Mucosa of rectum (tissue), 2 donors: ENCODE results near the gene JPH3.

Experiments
- H3K27ac ChIP-seq, 2 donors: one replicate each; pipeline ENCODE4 v1.7.0; 2013; ENCODE audit warnings: inconsistent platforms in 2 of 2, low read depth in 2 of 2, low read length in 2 of 2
- H3K27me3 ChIP-seq, 2 donors: one replicate each; pipeline ENCODE4 v1.7.0; 2013; ENCODE audit warnings: low read length in 2 of 2; ENCODE audit not compliant: control insufficient read depth in 2 of 2, insufficient read depth in 2 of 2
- H3K36me3 ChIP-seq, 2 donors: one replicate each; pipeline ENCODE4 v1.7.0; 2013; ENCODE audit warnings: low read length in 2 of 2; ENCODE audit not compliant: control insufficient read depth in 2 of 2, insufficient read depth in 2 of 2
- H3K4me1 ChIP-seq, 2 donors: one replicate each; pipeline ENCODE4 v1.7.0; 2013; ENCODE audit warnings: low read length in 2 of 2, mild to moderate bottlenecking in 1 of 2; ENCODE audit not compliant: control insufficient read depth in 2 of 2, insufficient read depth in 2 of 2
- H3K4me3 ChIP-seq, 2 donors: one replicate each; pipeline ENCODE4 v1.7.0; 2013; ENCODE audit warnings: low read length in 2 of 2
- H3K9ac ChIP-seq, 2 donors: one replicate each; pipeline ENCODE4 v1.7.0; 2013; ENCODE audit warnings: low read length in 2 of 2, low read depth in 1 of 2, mild to moderate bottlenecking in 1 of 2
- H3K9me3 ChIP-seq, 2 donors: one replicate each; pipeline ENCODE4 v1.7.0; 2013; ENCODE audit warnings: low read length in 2 of 2; ENCODE audit not compliant: control insufficient read depth in 2 of 2
- donor health status: healthy.
- donor health status: Normal muscosa, but diverticular disease.

Gene JPH3

DNA sequence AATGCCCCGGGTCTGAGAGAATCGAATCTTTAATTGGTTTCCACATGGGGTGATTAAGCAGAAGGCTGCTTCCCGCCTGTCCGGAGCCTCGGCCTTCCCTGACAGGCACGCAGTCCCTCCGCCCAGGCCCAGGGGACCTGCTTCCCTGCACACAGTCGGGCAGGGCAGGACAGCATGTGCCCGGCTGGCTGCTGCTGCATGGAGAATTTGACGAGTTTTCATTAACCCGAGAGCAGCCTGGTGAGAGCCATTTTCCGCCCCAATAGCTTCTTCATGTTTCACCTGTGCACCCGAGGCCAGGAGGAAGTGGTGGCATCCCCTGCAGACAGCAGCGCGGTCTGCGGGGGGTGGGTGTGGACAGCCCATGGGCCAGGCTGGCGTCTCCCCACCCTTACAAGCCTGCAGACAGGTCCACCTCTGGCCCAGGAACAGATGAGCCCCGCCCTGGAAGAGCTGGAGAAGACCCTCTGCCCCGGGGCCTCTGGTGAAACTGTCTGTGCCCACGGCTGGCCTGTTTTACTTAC, 96.4 kb downstream of the JPH3 start:
- Histone ChIP-seq H3K27me3 (no peaks in the 10 kb centered on the region), H3K9ac (no peak overlapping the region), H3K4me3 (no peak overlapping the region), H3K27ac (no peak overlapping the region), H3K4me1 (no peaks in the 10 kb centered on the region), H3K36me3 (peaks cover 3 to 11% of the 10 kb centered on the region in 2 donors), H3K9me3 (no peaks in the 10 kb centered on the region)

DNA sequence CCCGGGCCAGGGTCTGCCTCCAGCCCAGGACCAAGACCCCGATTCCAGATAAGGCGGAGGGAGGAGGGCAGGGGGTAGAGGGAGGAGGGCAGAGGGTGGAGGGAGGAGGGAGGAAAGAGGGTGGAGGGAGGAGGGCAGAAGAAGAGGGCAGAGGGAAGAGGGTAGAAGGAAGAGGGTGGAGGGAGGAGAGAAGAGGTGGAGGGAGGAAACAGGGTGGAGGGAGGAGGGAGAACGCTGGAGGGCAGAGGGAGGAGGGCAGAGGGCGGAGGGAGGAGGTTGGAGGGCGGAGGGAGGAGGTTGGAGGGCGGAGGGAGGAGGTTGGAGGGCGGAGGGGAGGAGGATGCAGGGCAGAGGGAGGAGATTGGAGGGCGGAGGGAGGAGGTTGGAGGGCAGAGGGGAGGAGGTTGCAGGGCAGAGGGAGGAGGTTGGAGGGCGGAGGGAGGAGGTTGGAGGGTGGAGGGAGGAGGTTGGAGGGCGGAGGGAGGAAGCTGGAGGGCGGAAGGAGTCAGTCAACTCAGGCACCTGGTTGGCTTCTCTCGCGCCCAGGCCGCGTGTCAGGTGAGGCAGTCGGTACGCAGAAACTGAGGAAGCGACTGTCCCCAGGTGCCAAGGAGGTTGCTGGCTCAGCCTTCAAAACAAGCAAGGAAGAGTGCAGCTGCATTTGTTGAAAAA, 98.2 kb downstream of the JPH3 start:
- Histone ChIP-seq H3K9me3 (no peaks in the 10 kb centered on the region), H3K27me3 (no peaks in the 10 kb centered on the region), H3K9ac (no peak overlapping the region), H3K4me1 (no peaks in the 10 kb centered on the region), H3K4me3 (no peak overlapping the region), H3K36me3 (peaks cover 4 to 11% of the 10 kb centered on the region in 2 donors), H3K27ac (no peak overlapping the region)

- peaks cover 4 to 11% of the 10 kb centered on the region in 2 donors for H3K36me3 ChIP-seq
- H3K4me3 ChIP-seq, result no peak overlapping the region
- H3K27ac ChIP-seq, result no peak overlapping the region
- no peak overlapping the region for H3K9ac ChIP-seq
- H3K9me3 ChIP-seq, result no peaks in the 10 kb centered on the region
- no peaks in the 10 kb centered on the region for H3K4me1 ChIP-seq
- H3K27me3 ChIP-seq, result no peaks in the 10 kb centered on the region
These were observed 98.8 kb downstream of the JPH3 start for GRCh38 chr16:87701078-87701460.

DNA sequence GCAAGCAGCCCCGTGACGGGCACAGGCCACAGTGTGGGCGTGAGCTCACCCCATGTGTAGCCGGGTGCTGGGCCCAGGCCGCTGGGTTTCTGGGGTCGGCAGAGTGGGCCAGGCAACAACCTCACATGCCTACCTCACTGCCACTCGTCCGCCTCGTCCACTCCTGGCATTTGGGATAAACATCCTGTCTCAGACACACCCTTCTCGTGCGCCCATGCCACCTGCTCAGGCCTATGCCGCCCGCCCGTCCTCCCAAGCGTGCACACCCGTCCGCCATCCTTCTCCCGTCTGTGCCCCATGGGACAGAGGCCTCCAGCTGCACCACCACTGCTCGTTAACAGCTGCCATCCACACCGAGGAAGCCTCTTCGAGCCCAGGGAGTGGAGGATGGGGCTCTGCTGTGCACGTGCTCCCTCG, 99.2 kb downstream of the JPH3 start:
- no peaks in the 10 kb centered on the region for H3K27me3 ChIP-seq
- no peak overlapping the region for H3K9ac ChIP-seq
- H3K27ac ChIP-seq, result no peak overlapping the region
- H3K36me3 ChIP-seq, result peaks cover 4 to 11% of the 10 kb centered on the region in 2 donors
- no peaks in the 10 kb centered on the region for H3K4me1 ChIP-seq
- H3K4me3 ChIP-seq, result no peak overlapping the region
- H3K9me3 ChIP-seq, result no peaks in the 10 kb centered on the region

- Histone ChIP-seq H3K27ac (no peak overlapping the region), H3K9ac (no peak overlapping the region), H3K9me3 (no peaks in the 10 kb centered on the region), H3K36me3 (peaks cover 6 to 15% of the 10 kb centered on the region in 2 donors), H3K4me1 (no peaks in the 10 kb centered on the region), H3K4me3 (no peak overlapping the region), H3K27me3 (no peaks in the 10 kb centered on the region)
These were observed 100.1 kb downstream of the JPH3 start for GRCh38 chr16:87702325-87702811.

DNA sequence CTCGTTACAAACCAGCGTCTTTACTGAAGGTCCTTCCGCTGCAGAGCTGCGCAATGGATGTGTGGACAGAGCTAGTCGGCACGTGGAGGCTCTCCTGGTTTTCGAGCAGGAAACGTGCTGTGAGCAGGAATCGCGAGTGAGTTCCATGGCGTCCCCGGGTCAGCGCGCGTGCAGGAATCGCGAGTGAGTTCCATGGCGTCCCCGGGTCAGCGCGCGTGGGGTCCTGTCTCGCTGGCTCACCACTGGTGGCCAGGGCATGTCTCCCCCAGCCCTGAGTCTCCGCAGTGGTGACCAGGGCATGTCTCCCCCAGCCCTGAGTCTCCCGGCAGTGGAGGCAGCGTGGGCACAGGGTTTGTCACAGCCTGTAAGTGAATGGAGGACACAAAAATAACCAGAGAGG, 100.8 kb downstream of the JPH3 start:
- Histone ChIP-seq H3K9ac (no peak overlapping the region), H3K36me3 (peaks cover 13 to 22% of the 10 kb centered on the region in 2 donors), H3K9me3 (no peaks in the 10 kb centered on the region), H3K4me3 (no peak overlapping the region), H3K27me3 (no peaks in the 10 kb centered on the region), H3K4me1 (no peaks in the 10 kb centered on the region), H3K27ac (no peak overlapping the region)

GRCh38 chr16:87703835-87704375, 101.6 kb downstream of the JPH3 start:
- Histone ChIP-seq H3K27ac (no peak overlapping the region), H3K27me3 (no peaks in the 10 kb centered on the region), H3K4me1 (no peaks in the 10 kb centered on the region), H3K4me3 (no peak overlapping the region), H3K9me3 (no peaks in the 10 kb centered on the region), H3K9ac (no peak overlapping the region), H3K36me3 (peaks cover 21 to 23% of the 10 kb centered on the region in 2 donors)

- Histone ChIP-seq H3K4me1 (no peaks in the 10 kb centered on the region), H3K27me3 (no peaks in the 10 kb centered on the region), H3K36me3 (peaks cover 26 to 32% of the 10 kb centered on the region in 2 donors), H3K4me3 (no peak overlapping the region), H3K27ac (no peak overlapping the region), H3K9ac (no peak overlapping the region), H3K9me3 (no peaks in the 10 kb centered on the region)
These were observed 102.5 kb downstream of the JPH3 start for GRCh38 chr16:87704754-87705353.

GRCh38 chr16:87705771-87706277, 103.5 kb downstream of the JPH3 start:
- Histone ChIP-seq H3K4me1 (no peaks in the 10 kb centered on the region), H3K4me3 (no peak overlapping the region), H3K27ac (no peak overlapping the region), H3K9ac (no peak overlapping the region), H3K36me3 (peaks cover 30 to 31% of the 10 kb centered on the region in 2 donors), H3K9me3 (no peaks in the 10 kb centered on the region), H3K27me3 (no peaks in the 10 kb centered on the region)
